Mesenteric fat pad (tissue), 1 donor: ENCODE results near the gene PPIL4. TPM values are rescaled to one million over a fixed set of nuclear protein-coding genes. Genes with fewer than 3 reads are reported as not detected.

Experiments
- DNase-seq: peaks from one replicate; pipeline ENCODE4 v3.0.0-alpha.2; 2020; ENCODE audit warnings: low spot score
- total RNA-seq: library from RNA; stranded (reverse); fragmentation: NEBNext Ultra II Directional; extraction: Animal tissue kit (Norgen Biotek cat#: 25700); gene quantifications from one replicate; pipeline ENCODE4 v1.2.1, GENCODE V29; 2021
- donor health status: DM: yes; HTN: yes; CAD: no.

The PPIL4 gene
- total RNA-seq, 1 donor from 2014 or later, result 23.0 TPM

DNA sequence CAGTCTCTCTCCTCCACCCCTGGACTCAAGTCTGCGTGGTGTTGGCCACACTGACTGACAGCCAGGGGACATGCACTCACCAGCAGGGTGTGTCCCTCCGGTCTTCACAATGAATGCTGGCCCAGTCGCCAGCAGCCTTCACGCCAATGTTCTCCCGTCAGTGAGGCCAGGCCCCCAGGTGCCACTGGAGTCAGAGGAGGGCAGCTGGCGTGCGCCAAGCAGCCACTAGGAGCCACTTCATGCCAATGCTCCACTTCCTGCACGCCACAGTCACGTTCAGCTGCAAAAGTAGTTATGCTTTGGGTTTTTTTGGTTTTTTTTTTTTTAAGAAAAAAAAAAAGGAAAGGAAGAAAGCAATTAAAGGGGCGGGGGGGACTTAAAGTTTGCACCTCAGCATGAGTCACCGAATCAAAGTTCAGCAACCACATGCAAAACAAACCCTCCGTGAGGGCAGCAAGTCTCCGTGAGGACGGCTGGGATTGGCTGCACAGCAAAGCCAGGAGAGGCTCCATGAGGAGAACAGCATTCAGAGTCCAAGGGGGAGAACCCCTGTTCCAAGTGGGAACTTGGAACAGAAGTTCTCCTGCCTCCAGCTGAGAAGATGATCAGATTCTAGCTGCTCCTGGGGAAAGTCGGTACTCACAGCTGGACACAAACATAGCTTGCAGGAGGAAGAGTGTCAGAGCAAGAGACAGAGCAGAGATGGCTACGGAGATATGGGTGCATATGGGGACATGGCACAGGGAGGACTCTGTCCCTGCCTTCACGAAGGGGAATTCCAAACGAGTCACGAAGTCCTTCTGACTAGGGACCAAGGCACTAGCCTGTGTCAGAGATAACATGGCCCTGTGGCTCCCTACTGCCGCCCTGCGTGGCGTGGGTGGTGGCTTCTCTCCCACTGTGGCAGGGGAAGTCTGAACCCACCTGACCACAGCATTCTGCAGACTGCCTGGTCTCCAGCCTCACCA is 60.8 kb downstream of the PPIL4 start, which contains the start of gene ZC3H12D:
ZC3H12D (minus strand) TSS at position 282 of the 968 bp plus-strand sequence. CDS start 10,471 bp downstream, outside the sequence.
- DNase-seq, result no peak

DNA sequence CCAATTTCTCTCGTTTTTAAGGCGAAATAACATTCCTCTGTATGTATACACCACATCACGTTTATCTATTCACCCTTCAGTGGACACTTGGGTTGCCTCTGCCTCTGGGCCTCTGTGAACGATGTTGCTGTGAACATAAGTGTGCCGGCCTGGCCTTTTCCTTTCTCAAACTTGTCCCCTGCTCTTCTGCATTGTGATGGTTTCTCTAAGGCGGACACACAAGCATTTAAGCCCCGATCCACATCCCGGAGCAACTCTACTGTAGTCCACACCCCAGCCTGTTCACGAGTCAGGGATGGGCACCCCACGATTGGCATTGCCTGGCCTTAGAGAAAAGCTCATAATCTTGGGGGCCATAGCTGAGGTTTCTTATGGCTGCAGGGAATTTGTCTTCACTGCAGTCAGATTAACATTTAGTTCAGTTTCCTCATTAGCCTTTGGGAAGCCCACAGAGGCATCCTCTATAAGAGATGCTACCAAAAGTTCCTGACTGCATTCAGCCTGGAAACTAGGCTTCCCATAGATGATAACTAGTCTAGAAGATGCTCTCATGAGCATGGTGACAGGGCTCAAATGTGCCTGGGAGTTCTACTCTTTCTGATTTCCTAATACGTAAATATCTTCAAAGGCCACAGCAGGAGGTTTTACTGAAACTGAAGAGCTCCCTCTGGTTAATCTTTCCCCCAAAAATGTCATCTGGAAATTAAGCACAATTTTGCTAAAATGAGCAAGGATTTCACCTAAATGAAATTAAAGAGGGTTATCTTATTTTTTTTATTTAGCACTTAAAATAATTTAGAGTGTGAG is 61.8 kb downstream of the PPIL4 start:
- no peak for DNase-seq

DNA sequence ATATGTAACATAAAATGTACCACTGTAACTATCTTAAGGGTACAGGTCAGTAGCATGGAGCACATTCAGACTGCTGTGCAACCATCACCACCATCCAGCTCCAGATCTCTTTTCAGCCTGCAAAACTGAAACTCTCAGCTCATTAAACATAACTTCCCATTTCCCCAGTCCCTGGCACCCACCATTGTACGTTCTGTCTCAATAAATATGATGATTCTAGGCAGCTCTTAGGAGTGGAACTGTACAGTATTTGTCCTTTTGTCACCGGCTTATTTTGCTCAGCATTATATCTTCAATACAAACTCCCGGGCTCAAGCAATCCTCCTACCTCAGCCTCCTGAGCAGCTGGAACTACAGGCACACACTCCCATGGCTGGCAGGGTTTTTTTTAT is 62.5 kb downstream of the PPIL4 start:
- DNase-seq, result no peak

DNA sequence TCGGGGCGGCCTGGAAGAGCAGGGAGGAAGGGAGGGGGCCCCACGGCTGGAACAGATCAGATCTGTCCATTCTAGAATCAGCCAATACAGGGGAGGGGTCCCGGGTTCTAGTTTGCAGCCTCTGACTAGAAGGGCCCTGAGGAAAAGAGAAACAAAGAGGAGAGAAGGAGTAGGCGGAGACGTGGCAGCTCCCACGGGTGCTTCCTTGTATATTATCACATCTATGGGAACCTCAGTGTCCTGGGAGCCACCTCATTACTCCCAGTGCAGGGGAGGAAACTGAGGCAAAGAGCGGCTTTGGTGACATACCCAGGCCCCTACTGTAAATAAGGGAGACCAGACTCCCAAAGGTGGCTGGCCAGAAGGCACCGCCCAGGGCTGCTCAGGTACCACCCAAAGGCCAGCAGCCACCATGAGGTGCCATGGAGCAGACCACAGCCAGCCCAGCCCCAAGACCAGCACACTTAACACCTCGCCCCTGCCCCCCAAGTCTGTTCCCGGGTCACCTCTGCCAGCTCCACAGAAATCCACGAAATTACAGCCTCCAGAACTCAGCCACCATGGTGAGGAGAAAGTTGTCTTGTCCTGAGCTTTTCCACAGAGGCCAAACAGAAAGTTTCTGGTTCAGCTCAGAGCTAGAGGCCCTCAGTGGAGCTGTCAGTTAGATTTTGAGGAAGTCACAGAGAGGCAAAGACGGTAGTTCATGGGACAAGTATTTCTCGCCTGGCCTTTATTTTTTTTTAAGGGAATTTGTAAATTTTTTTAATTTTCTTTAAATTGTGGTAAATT is 63.1 kb downstream of the PPIL4 start:
- no peak for DNase-seq

DNA sequence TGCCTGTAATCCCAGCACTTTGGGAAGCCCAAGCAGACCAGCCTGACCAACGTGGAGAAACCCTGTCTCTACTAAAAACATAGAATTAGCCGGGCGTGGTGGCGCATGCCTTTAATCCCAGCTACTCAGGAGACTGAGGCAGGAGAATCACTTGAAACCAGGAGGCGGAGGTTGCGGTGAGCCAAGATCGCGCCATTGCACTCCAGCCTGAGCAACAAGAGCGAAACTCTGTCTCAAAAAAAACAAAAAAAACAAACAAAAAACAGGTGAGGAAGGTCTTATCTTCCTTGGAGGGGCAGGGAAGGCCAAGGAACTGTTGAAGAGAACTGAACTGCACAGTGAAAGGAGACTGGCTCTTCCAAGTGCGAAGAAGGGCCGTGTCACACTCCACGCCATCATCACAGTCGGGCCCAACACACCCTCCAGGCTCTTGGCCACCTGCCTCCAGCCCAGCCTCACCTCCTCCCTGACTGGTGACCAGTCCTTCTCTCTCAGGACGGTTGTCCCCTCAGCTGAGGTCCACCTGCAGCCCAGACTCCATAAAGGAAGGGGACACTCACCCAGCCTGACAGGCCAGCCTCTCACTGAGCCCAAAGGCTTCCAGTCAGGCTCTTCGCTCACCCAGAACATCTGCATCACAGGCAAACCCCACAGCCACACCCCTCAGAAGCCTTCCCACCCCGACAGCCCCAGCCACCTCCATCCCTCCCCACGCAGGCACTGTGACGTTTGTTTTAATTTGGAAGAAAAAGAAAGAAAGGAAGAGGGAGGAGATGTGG is 65.2 kb downstream of the PPIL4 start:
- DNase-seq, result no peak

DNA sequence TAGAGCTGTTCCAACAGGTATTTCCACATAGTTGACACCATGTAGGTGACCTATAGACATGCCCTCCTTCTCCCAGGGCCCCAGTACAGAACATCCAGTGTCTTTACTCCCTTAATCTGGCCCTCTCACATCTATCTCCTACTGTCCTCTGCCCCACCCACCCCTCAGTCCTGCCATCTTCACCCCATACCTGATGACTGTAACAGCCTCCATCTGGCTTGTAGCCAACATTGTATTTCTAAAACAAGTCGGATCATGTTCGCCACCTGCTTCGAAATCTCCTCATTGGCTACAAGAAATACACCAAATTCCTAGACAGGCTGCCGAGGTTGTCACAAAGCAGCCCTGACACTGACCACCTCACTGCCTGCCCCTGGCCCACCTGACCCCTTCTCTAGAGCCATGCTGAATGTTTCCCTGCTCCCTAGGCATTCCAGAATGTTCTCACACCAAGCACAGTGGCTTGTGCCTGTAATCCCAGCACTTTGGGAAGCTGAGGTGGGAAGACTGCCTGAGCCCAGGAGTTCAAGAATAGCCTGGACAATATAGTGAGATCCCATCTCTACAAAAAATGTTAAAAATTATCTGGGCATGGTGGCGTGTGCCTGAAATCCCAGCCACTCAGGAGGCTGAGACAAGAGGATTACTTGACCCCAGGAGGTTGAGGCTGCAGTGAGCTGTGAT is 67.1 kb downstream of the PPIL4 start:
- DNase-seq, result no peak

DNA sequence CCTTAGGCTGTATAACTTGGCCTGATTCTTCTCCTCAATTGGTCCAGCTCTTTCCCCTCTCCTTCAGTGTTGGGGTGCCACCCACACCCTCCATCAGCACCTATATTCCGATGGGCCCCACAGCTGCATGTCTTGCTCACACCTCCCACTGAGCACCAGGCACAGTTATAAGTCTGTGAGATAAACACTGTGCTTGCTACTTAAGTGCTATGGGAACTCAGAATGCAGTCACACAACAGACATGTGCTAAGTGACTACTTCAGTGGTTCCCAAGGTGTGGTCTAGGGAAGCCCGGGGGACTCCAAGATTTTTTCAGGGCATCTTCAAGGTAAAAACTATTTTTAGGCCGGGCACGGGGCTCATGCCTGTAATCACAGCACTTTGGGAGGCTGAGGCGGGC is 68.3 kb downstream of the PPIL4 start:
- DNase-seq, result no peak

DNA sequence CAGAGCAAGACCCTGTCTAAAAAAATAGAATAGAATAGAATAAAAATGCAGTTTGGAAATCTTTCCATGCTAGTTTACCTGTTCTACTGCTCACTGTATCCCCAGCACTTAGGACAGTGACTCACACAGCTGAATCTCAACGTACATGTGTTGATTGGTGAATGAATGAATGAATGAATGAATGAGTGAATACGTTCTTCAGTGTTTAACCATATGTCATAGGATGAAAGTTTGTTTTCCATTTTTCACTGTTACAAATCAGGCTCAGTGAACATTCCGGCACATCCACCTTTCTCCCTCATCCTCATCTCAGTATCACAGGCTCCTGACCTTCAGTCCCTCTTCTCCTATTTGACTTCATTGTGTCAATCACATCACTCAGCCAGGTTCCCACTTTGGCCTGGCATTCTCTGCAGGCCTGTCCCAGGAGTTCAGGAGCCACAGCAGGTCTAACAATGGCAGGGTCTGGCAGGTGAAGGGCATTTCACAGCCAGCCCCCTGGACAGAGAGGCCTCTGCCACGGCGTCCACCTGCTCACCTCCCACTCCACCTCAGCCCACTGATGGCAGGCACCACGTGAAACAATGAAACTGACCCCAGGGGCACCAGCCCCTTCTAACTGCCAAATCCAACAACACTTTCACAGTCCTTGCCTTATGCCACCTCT is 68.9 kb downstream of the PPIL4 start:
- DNase-seq, result no peak

DNA sequence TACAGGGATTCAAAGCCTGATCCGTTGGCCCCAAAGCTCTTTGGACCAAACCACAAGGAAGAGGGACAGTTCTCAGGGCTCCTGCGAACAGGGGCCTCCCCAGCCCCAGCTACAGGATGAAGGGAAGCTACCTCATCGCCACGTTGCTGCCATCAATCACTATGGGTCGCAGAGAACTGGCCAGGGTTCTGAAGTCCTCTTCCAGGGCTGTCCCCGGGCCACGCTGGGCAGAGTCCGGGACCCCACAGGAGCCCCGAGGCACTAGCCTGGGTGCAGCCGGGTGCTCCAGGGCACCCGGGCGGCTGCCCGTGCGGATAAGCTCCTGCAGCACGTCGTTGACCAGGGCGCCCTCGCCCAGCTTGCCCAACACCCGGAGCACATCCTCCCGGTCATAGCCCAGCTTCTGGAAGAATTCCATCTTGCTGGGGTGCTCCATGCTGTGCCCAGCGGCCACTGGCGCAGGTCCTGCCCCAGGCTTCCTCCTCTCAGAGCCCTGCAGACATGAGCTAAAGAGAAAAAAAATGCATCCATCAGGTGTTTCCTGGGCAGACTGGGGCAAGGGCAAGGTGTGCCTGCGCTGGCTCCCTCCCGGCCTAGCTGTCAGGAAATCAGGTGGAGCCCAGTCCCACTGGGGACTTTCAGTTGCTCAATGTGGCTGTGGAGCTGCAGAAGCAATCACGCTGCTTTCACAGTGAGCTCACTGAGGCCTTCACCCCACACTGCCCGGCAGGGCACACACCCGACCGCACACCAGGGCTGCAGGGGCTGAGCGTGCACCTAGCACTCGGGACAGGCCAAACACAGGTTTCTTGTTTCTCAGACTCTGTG is 71.5 kb downstream of the PPIL4 start:
- no peak for DNase-seq

DNA sequence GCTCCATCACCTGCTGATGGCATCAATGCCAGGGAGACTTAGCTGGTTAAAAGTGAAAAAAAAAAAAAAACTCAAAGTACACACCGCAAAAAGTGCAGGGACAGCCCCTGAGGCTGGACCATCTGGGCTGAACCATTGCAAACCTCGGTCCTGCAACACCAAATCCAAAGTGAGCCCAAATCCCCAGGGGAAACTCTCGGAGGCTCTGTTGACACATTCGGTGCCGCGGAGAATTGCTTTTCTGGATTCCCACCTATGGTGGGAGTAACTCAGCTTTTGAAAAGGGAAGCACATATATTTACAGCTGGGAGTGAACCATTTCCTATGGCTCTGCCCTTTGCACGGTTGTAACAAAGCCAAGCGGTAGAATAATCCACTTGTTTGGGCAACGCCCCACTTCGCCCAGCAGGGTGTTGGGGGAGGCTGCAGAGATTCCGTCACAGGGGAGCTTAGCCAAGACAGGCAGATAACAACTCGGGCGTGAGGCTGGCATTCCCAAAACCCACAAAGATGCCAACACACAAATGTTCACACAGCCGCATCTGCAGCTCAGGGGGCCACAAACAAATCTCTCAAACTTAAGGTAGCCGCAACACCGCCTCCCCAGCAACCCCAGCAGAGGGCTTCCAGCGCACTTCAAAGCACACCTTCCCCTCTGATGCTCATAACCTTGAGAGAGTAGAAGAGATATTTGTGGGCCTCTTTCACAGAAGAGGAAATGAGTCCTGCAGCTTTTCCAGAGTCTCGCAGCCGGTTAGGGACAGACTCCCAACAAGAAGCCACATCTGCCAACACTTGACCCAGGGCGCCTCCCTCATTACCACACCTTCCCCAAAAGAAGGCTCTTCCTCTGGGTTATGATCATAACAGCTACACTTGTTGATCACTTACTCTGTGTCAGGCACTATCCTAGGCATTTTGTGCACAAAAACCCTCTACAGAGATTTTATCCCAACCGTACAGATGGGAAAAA is 72.5 kb downstream of the PPIL4 start:
- DNase-seq, result no peak

DNA sequence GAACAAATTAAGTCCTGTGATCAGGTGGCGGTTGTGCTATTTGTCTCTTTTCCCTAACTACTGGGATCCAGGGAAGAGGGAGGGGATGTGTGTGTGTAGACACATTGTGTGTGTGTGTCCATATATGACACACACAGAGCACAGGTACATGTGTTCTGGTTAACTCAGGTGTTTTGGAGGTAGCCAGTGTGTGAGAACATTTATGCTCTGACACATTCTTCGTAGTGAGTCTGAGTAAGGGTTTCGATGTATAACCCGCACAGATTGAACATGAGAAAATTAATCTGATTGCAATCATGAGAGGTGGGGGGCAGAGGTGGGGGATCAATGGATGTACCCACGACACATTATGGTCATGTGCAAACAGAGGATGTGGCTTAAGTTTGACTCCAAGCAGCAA is 73.6 kb downstream of the PPIL4 start:
- DNase-seq, result no peak

DNA sequence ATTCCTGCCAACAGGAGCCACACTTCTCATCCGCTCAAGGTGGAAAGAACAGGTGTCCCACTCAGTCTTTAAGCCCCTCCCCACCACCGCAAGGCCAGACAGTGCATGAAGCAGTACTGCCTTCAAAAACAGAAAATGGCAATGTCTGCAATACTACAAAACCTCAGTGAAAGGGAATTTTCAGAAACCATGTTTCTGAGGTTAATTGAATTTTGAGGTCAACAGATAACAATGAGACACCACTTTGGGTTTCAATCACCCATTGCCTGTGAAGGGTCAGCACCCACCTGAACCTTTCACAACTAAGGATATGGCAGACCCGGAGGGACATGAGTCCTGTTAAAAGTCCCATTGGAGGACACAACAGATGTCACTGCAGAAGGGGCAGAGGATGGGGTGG is 74.0 kb downstream of the PPIL4 start:
- DNase-seq, result no peak

DNA sequence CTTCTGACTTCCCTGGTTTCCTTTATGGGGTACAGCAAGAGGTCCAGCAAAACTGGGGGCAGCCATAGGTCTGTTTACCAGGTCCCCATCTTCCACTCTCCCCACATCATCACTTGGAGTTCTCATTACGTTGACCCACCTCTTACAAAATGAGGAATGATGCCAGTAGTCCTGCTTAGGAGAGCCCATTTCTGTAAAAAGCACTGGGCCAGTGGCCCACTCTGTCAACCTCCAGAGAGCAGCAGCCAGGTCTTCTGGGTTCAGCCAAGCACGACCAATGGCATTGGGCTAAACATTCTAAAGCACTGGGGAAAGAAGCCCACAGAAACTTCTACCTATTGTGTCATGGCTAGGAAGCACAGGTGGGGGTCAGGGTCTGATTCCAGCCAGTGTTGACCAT is 74.9 kb downstream of the PPIL4 start:
- DNase-seq, result no peak

DNA sequence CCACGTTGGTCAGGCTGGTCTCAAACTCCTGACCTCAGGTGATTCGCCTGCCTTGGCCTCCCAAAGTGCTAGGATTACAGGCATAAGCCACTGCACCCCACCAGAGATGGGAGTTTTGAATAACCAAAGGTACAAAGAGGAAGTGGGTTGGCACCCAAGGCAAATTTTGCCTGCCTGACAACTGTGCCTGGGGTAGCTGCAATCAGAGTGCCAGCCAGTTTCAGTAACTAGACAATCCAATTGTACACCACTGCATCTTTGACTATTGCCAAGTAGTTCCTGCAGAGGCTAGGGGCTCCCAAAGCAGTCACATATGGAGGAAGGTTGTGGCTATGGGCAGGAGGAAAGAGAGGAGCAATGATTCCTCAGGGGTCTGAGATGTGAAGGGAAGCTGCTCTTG is 77.7 kb downstream of the PPIL4 start:
- DNase-seq, result no peak

DNA sequence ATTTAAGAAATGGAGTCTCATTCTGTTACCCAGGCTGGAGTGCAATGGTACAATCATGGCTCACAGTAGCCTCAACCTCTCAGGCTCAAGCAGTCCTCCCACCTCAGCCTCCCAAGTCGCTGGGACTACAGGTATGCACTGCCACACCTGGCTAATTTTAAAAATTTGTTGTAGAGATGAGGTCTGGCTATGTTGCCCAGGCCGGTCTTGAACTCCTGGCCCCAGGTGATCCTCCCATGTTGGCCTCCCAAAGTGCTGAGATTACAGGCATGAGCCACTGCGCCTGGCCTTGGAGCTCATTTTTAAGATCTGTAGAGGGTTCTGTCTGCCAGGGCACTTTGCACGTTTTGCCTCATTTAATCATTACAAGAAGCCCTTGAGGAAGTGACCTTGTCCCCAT is 78.6 kb downstream of the PPIL4 start:
- DNase-seq, result no peak

DNA sequence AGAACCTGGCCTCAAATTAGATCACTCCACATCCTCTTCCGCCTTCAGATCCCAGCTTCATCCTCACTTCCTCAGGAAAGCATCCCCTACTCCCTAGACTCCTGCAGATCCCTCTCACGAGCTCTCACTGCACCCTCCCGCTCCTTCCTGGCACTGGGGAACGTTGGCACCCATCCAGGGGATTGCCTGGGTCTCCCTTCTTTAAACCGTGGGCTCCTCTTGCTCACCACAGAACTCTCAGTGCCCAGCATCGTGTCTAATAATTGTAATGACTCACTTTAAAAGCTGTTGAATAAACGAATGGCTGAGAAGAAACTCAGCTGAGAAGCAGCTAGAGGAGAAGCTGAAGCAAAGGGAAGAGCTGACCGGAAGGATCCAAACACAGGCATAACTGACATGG is 81.4 kb downstream of the PPIL4 start:
- no peak for DNase-seq

DNA sequence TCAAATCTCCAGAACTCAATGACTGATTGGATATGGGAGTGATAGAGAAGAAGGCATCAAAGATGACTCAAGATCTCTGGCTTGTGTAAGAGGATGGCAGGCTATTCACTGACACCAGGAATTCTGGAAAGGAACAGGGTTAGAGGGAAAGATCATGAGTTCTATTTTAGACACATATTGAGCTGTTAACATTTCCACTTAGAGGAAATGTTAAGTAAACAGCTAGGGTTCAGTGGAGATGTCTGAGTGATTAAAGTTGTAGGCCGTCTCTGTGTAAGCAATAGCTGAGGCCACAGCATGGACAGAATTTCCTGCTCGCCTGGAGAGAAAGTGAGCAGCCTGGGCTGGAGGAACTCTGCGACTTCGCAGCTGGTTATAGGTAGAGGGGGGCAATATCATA is 82.1 kb downstream of the PPIL4 start:
- no peak for DNase-seq
